HFFc6 (cell line): ENCODE results near the gene ITGA11. TPM values are rescaled to one million over a fixed set of nuclear protein-coding genes. Genes with fewer than 3 reads are reported as not detected.

Experiments
- DNase-seq: peaks from one replicate; pipeline ENCODE4 v3.0.0-alpha.2; 2018
- H3K27ac Mint-ChIP-seq: 2 replicates; pipeline ENCODE4 v1.8.0; 2020; ENCODE audit warnings: mild to moderate bottlenecking, mixed read lengths
- H3K27me3 Mint-ChIP-seq: 2 replicates; pipeline ENCODE4 v1.8.0; 2021; ENCODE audit warnings: mild to moderate bottlenecking, moderate library complexity, mixed read lengths; ENCODE audit not compliant: insufficient read depth
- H3K36me3 Mint-ChIP-seq: 2 replicates; pipeline ENCODE4 v1.8.0; 2021; ENCODE audit warnings: low read depth, mixed read lengths
- H3K4me1 Mint-ChIP-seq: 2 replicates; pipeline ENCODE4 v1.8.0; 2020; ENCODE audit warnings: low read depth, mixed read lengths
- H3K4me3 Mint-ChIP-seq: 2 replicates; pipeline ENCODE4 v1.8.0; 2020; ENCODE audit warnings: mild to moderate bottlenecking, moderate library complexity, mixed read lengths
- H3K9me3 Mint-ChIP-seq: 2 replicates; pipeline ENCODE4 v1.8.0; 2020; ENCODE audit warnings: mild to moderate bottlenecking, mixed read lengths
- total RNA-seq, 6 experiments: library from RNA; stranded (reverse); fragmentation: NEBNext Ultra II Directional; extraction: Animal tissue kit (Norgen Biotek cat#: 25700); gene quantifications; 2 replicates in 1 of 6; 3 replicates in 5 of 6; pipeline ENCODE4 v1.2.3, GENCODE V29; 2021
- TF ChIP-seq, protein P1 (sequence below): fragments of 200-600 bp; sonication (generic); IDR thresholded peaks from 2 replicates; pipeline ENCODE4 v1.5.0; 2021; ENCODE audit warnings: antibody characterized with exemption, mild to moderate bottlenecking

Gene ITGA11
- total RNA-seq, 6 experiments from 2014 or later: 1.2 to 2.1 (median 1.4) TPM

- TF ChIP-seq, protein P1, sequence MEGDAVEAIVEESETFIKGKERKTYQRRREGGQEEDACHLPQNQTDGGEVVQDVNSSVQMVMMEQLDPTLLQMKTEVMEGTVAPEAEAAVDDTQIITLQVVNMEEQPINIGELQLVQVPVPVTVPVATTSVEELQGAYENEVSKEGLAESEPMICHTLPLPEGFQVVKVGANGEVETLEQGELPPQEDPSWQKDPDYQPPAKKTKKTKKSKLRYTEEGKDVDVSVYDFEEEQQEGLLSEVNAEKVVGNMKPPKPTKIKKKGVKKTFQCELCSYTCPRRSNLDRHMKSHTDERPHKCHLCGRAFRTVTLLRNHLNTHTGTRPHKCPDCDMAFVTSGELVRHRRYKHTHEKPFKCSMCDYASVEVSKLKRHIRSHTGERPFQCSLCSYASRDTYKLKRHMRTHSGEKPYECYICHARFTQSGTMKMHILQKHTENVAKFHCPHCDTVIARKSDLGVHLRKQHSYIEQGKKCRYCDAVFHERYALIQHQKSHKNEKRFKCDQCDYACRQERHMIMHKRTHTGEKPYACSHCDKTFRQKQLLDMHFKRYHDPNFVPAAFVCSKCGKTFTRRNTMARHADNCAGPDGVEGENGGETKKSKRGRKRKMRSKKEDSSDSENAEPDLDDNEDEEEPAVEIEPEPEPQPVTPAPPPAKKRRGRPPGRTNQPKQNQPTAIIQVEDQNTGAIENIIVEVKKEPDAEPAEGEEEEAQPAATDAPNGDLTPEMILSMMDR: no peak
- Mint-ChIP-seq H3K36me3 (no peaks in the 10 kb centered on the region), H3K4me1 (no peaks in the 10 kb centered on the region), H3K27me3 (peaks cover 19% of the 10 kb centered on the region), H3K27ac (no peak overlapping the region), H3K4me3 (no peak overlapping the region), H3K9me3 (peaks cover 6% of the 10 kb centered on the region)
- no peak for DNase-seq
These were observed 26.3 kb downstream of the ITGA11 start for GRCh38 chr15:68405378-68406250.

DNA sequence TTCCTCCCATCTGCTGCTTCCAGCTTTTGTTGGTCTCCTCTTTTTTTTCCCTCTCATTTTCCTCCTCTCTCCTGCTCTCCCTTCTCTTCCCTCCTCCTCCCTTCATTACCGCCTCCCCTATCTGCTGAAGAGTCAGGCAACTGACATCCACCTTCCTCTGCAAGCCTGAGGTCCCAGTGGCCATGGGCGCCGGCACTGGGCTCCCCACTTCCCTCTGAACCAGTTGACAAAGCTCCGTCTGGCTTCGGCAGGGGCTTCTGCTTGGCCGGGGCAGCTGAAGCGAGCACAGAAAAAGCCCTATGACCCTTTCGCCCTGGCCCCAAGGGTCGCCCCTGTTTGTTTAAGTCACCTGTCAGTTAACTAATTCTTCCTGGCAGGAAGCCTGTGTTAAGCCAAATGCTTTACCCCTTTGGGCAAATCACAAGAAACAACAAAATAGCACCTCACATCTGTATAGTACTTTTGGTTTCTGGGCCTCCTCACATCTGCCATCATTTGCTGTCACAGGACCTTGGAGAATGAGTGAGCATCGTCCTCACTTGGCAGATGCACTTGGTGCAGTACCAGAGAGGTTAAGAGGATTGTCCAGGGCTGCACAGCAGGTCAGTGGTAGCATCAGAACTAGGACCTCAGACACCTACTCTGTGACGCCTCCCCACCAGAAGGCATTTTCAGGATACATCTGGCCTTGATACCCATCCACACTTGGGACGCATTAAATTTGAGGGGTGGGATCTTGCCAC is 27.7 kb downstream of the ITGA11 start:
- no peak for DNase-seq
- no peaks in the 10 kb centered on the region for H3K36me3 Mint-ChIP-seq
- no peak overlapping the region for H3K4me3 Mint-ChIP-seq
- H3K27me3 Mint-ChIP-seq: peaks cover 19% of the 10 kb centered on the region
- TF ChIP-seq, protein P1: no peak
- H3K4me1 Mint-ChIP-seq: peaks cover 7% of the 10 kb centered on the region
- peaks cover 6% of the 10 kb centered on the region for H3K9me3 Mint-ChIP-seq
- no peak overlapping the region for H3K27ac Mint-ChIP-seq

DNA sequence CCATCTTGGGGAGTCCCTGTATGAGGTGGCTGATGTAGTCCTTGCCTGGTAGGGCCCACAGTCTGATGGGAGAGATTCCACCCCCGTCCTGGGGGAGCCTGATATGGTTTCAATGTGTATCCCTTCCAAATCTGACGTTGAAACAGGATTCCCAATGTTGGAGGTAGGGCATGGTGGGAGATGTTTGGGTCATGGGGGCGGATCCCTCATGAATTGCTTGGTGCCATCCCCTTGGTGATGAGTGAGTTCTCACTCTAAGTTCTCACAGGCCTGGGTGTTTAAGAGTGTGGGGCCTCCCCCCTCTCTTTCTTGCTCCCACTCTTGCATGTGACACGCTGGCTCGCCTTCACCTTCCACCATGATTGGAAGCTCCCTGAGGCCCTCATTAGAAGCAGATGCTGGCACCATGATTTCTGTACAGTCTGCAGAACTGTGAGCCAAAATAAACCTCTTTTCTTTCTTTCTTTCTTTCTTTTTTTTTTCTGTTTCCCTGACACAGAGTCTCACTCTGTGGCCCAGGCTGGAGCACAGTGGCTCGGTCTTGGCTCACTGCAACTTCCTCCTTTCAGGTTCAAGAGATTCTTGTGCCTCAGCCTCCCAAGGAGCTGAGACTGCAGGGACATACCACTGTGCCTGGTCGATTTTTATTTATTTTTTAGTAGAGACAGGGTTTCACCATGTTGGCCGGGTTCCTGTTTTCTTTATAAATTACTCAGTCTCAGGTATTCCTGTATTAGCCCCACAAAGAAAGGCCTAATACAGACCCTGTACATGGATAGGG is 28.6 kb downstream of the ITGA11 start:
- TF ChIP-seq, protein P1: no peak
- H3K36me3 Mint-ChIP-seq: no peaks in the 10 kb centered on the region
- no peak for DNase-seq
- no peak overlapping the region for H3K4me3 Mint-ChIP-seq
- H3K4me1 Mint-ChIP-seq: peaks cover 7% of the 10 kb centered on the region
- peaks cover 6% of the 10 kb centered on the region for H3K9me3 Mint-ChIP-seq
- no peak overlapping the region for H3K27ac Mint-ChIP-seq
- H3K27me3 Mint-ChIP-seq: peaks cover 12% of the 10 kb centered on the region

DNA sequence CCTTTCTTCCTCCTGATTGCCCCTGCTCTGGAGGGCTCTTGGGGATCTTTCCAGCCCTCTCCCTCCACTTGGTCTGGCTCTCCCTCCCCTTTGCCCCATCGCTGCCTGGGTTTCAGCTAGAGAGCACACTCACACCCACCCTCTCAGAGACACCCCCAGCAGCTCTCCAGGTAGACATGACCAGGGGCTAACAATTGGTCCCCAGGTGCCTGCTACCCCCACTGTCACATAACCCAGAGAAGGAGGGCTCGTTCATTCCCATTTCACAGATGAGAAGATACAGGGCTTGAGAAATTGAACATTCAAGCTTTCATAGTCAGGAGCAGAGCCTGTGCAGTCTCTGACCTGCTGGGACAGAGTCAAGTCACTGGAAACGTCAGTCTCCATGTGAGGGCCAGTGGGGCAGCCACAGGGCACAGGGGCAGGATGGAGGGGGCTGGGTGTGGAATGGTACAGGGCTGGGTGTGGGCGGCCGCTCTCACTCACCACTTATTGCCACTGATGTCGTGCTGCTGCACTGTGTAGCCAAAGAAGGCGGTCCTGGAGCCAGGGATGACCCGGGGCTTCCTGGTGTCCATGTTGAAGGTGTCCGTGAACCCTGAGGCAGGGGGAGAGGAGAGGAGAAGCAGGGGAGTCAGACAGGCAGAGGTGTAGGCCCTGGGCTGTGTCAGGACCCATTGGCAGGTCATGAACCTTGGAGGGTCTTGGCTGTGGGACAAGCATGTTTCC is 29.4 kb downstream of the ITGA11 start:
- Mint-ChIP-seq H3K4me1 (peaks cover 7% of the 10 kb centered on the region), H3K27me3 (peaks cover 7% of the 10 kb centered on the region), H3K4me3 (no peak overlapping the region), H3K36me3 (no peaks in the 10 kb centered on the region), H3K9me3 (peaks cover 6% of the 10 kb centered on the region), H3K27ac (no peak overlapping the region)
- no peak for DNase-seq
- TF ChIP-seq, protein P1: no peak
